ENCODE measurements around the gene PELO. TPM values are rescaled to one million over a fixed set of nuclear protein-coding genes. Genes with fewer than 3 reads are reported as not detected.

The PELO gene
- polyA plus RNA-seq, 4 donors = 4.0 to 10.8 (median 9.3) TPM

DNA sequence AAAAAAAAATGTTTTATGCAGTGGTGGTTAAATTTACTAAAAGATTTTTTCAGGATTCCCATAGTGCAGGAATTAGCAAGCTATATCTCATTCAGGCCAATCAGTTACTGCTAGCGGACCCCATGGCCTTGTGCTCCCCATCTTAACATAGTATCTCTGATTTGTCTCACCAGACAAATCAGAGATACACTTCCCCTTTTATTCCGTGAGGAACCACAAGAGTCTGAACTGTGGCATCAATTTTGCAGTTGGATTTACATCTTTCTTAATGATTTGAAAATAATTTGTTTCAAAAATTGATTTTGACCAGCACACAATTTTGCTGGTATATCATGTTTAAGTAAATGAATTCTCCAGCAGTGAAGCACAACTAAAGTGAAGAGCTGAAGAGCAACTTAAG lies 17.9 kb downstream of the PELO start:
- 84 to 86% (median 86%) methylated on average over 2 of the region's 2 CpGs for whole genome bisulfite sequencing, 3 donors
- FAIRE-seq (no peak), DNase-seq (no peak)
- H3K9me3 ChIP-seq (ENCODE audit: control insufficient read depth in 2 of 2, insufficient read depth in 1 of 2, low read depth in 1 of 2, low read length in 1 of 2) = no peaks in the 10 kb centered on the region
- H3K27me3 ChIP-seq (ENCODE audit: control insufficient read depth in 3 of 3, insufficient read depth in 3 of 3, low read length in 3 of 3) = no peaks in the 10 kb centered on the region
- H3K4me1 ChIP-seq (ENCODE audit: control insufficient read depth in 3 of 3, insufficient read depth in 2 of 3, low read depth in 1 of 3, low read length in 2 of 3) = peaks cover 5 to 9% (median 5%) of the 10 kb centered on the region in 3 donors
- H3K4me3 ChIP-seq (ENCODE audit: low read depth in 1 of 3, low read length in 3 of 3) = no peak overlapping the region
- no peak overlapping the region for H3K27ac ChIP-seq (ENCODE audit: low read depth in 1 of 3, low read length in 2 of 3)
- H3K36me3 ChIP-seq (ENCODE audit: control insufficient read depth in 3 of 3, insufficient read depth in 2 of 3, low read depth in 1 of 3, low read length in 3 of 3) = peaks cover 0 to 6% (median 2%) of the 10 kb centered on the region in 3 donors

DNA sequence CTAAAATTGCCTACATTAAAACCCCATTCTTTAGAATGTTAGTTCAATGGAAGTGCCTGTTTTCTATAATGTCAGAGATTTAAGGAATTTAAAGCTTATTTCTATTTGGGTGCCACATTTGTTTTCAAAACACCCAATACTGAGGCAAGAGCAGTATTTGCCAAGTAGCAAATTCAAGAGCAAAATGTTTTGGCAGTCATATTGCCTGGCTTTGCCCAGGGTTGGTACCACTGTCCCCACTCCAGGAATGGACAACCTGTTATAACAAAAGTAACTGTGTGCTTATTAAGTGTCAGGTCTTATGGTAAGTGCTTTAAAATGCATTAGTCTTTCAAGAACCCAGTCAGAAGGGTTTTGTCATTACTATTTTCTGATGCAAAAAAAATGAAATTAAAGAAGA lies 19.3 kb downstream of the PELO start:
- H3K4me3 ChIP-seq (ENCODE audit: low read depth in 1 of 3, low read length in 3 of 3) = no peak overlapping the region
- H3K4me1 ChIP-seq (ENCODE audit: control insufficient read depth in 3 of 3, insufficient read depth in 2 of 3, low read depth in 1 of 3, low read length in 2 of 3) = peaks cover 2 to 9% (median 5%) of the 10 kb centered on the region in 3 donors
- FAIRE-seq = no peak
- H3K36me3 ChIP-seq (ENCODE audit: control insufficient read depth in 3 of 3, insufficient read depth in 2 of 3, low read depth in 1 of 3, low read length in 3 of 3) = no peaks in the 10 kb centered on the region
- H3K27ac ChIP-seq (ENCODE audit: low read depth in 1 of 3, low read length in 2 of 3) = no peak overlapping the region
- H3K27me3 ChIP-seq (ENCODE audit: control insufficient read depth in 3 of 3, insufficient read depth in 3 of 3, low read length in 3 of 3) = no peaks in the 10 kb centered on the region
- no peaks in the 10 kb centered on the region for H3K9me3 ChIP-seq (ENCODE audit: control insufficient read depth in 2 of 2, insufficient read depth in 1 of 2, low read depth in 1 of 2, low read length in 1 of 2)
- no peak for DNase-seq

DNA sequence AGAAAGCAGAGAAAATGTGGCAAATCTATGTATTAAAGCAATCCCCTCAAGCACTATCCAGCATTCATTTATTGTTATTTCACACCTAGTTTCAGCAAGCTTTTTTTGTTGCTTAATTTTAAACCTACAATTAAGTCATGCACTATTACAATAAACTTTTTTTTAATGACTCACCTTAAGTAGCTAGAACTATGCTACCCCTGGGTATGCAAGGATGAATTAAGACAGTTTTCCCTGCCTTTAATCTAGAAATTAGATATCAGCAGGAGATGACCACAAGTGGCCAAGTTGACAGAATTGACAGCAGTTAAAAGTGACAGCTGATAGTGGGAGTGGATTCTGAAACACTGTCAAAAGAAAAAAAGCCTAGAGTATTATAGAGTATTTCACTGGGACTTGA lies 20.0 kb downstream of the PELO start:
- H3K4me1 ChIP-seq (ENCODE audit: control insufficient read depth in 3 of 3, insufficient read depth in 2 of 3, low read depth in 1 of 3, low read length in 2 of 3) = peaks cover 2 to 9% (median 5%) of the 10 kb centered on the region in 3 donors
- no peak for FAIRE-seq
- H3K4me3 ChIP-seq (ENCODE audit: low read depth in 1 of 3, low read length in 3 of 3) = no peak overlapping the region
- H3K36me3 ChIP-seq (ENCODE audit: control insufficient read depth in 3 of 3, insufficient read depth in 2 of 3, low read depth in 1 of 3, low read length in 3 of 3) = no peaks in the 10 kb centered on the region
- no peaks in the 10 kb centered on the region for H3K27me3 ChIP-seq (ENCODE audit: control insufficient read depth in 3 of 3, insufficient read depth in 3 of 3, low read length in 3 of 3)
- H3K27ac ChIP-seq (ENCODE audit: low read depth in 1 of 3, low read length in 2 of 3) = no peak overlapping the region
- no peak for DNase-seq
- no peaks in the 10 kb centered on the region for H3K9me3 ChIP-seq (ENCODE audit: control insufficient read depth in 2 of 2, insufficient read depth in 1 of 2, low read depth in 1 of 2, low read length in 1 of 2)

DNA sequence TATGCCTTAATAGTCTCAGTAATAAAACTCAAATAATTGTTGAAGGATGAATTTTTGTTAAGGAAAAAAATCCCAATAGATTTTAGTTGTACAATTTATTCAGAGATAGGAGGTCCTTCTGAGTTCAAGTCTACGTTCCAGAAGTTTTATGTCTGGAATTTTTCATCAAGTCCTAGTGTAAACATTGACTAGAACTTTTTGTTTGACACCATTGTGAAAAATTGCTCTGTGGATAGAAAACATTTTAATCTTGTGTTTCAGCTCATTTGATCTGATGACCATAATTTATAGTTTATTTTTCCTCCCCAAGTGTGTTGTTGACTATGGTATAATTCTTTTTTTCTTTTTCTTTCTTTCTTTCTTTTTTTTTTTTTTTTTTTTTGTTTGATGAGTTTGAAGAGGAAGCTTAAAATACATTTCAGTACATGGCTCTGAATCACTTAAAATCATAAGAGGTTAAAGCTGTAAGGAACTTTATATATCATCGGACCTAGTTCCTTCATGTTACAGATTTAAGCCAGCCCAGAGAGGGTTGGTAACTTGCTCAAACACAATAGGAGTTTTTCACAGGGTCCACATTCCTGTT lies 20.7 kb downstream of the PELO start:
- Histone ChIP-seq H3K4me1 (ENCODE audit: control insufficient read depth in 3 of 3, insufficient read depth in 2 of 3, low read depth in 1 of 3, low read length in 2 of 3) (peaks cover 1 to 7% (median 4%) of the 10 kb centered on the region in 3 donors), H3K9me3 (ENCODE audit: control insufficient read depth in 2 of 2, insufficient read depth in 1 of 2, low read depth in 1 of 2, low read length in 1 of 2) (no peaks in the 10 kb centered on the region), H3K4me3 (ENCODE audit: low read depth in 1 of 3, low read length in 3 of 3) (no peak overlapping the region), H3K27me3 (ENCODE audit: control insufficient read depth in 3 of 3, insufficient read depth in 3 of 3, low read length in 3 of 3) (no peaks in the 10 kb centered on the region), H3K36me3 (ENCODE audit: control insufficient read depth in 3 of 3, insufficient read depth in 2 of 3, low read depth in 1 of 3, low read length in 3 of 3) (no peaks in the 10 kb centered on the region), H3K27ac (ENCODE audit: low read depth in 1 of 3, low read length in 2 of 3) (no peak overlapping the region)
- DNase-seq (no peak), FAIRE-seq (no peak)
- WGBS, 3 donors = 70 to 78% (median 76%) methylated on average over 2 of the region's 2 CpGs

DNA sequence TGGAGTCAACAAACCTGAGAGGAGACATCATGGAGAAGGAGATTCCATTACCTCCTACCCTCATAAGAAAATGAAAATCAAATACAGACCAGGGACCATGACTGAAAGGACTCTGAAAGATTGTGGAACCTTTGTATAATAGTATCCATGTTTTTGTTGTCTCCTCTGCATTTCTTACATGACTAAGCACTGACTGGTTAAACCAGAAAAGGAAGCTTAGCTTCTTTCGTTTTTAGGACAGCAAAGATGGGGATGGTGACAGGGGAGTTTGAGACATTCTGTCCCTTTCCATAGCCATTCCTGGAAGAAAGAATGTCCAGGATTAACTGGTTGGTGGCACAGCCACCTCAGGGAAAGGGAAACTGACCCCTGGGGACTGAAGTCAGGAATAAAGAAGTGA lies 22.2 kb downstream of the PELO start:
- H3K4me1 ChIP-seq (ENCODE audit: control insufficient read depth in 3 of 3, insufficient read depth in 2 of 3, low read depth in 1 of 3, low read length in 2 of 3) = peaks cover 2 to 5% (median 3%) of the 10 kb centered on the region in 3 donors
- H3K27me3 ChIP-seq (ENCODE audit: control insufficient read depth in 3 of 3, insufficient read depth in 3 of 3, low read length in 3 of 3) = no peaks in the 10 kb centered on the region
- peak overlapping the region in 1 of 3 donors; percentile 58 for H3K27ac ChIP-seq (ENCODE audit: low read depth in 1 of 3, low read length in 2 of 3)
- FAIRE-seq (no peak), DNase-seq (no peak)
- no peak overlapping the region for H3K4me3 ChIP-seq (ENCODE audit: low read depth in 1 of 3, low read length in 3 of 3)
- H3K36me3 ChIP-seq (ENCODE audit: control insufficient read depth in 3 of 3, insufficient read depth in 2 of 3, low read depth in 1 of 3, low read length in 3 of 3) = no peaks in the 10 kb centered on the region
- 58 to 69% (median 68%) methylated on average over 1 of the region's 1 CpG for WGBS, 3 donors
- no peaks in the 10 kb centered on the region for H3K9me3 ChIP-seq (ENCODE audit: control insufficient read depth in 2 of 2, insufficient read depth in 1 of 2, low read depth in 1 of 2, low read length in 1 of 2)

DNA sequence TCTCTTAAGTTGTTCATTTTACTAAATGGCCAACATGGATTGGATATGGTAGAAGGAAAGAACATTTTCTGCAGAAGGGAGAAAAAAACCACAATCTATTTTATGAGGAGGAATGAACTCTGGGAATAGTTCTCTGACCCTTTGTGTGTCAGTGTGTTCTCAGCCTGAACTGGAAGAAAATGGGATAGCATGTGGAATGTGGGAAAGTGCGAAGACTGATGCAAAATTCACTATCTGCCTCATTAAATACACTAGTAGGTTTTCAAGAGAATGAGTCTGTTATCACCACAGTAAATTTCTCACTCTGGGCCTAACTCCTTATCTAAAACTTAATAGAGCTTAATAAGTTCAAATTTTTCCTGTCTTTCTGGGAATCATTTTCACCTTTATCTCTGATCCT lies 22.7 kb downstream of the PELO start:
- 64 to 95% (median 88%) methylated on average over 1 of the region's 1 CpG for WGBS, 3 donors
- no peak for FAIRE-seq

DNA sequence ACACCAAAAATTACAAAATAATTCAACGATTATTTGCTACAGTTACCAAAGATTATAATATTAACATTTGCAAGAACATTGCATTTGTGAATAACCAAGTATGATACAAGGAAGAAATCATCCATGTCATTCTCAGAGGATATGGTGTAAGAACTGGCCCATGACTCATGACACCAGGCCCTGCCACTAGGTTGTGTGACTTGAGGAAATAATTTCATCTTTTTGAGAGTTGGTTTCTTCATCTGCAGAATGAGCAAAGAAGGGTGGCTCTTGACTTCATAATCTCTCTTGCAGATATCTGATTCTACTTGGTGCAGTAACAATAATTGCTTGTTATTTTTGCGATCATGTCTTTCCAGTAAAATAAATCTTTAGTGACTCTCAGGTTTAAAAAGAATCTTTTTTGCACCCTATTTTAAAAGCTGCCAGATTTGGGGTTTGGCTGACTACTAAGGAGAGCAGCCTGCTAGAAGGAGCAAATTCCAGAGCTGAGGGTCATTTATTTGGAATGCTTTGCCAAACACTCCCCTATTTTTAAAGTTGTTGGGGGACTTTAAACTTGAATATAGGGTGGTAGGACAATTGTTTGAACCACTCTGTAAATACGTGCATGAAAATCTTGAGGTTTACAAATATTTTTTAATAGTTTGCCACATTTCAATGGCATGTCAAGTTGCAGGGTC lies 23.5 kb downstream of the PELO start:
- Histone ChIP-seq H3K9me3 (ENCODE audit: control insufficient read depth in 2 of 2, insufficient read depth in 1 of 2, low read depth in 1 of 2, low read length in 1 of 2) (no peaks in the 10 kb centered on the region), H3K27me3 (ENCODE audit: control insufficient read depth in 3 of 3, insufficient read depth in 3 of 3, low read length in 3 of 3) (no peaks in the 10 kb centered on the region), H3K4me1 (ENCODE audit: control insufficient read depth in 3 of 3, insufficient read depth in 2 of 3, low read depth in 1 of 3, low read length in 2 of 3) (peaks cover 0 to 5% (median 2%) of the 10 kb centered on the region in 3 donors), H3K27ac (ENCODE audit: low read depth in 1 of 3, low read length in 2 of 3) (no peak overlapping the region), H3K4me3 (ENCODE audit: low read depth in 1 of 3, low read length in 3 of 3) (no peak overlapping the region), H3K36me3 (ENCODE audit: control insufficient read depth in 3 of 3, insufficient read depth in 2 of 3, low read depth in 1 of 3, low read length in 3 of 3) (no peaks in the 10 kb centered on the region)
- 74 to 86% (median 82%) methylated on average over 3 of the region's 3 CpGs for WGBS, 3 donors
- DNase-seq (no peak), FAIRE-seq (no peak)

More for the DNA sequence above, 22.7 kb downstream of the PELO start:
- Histone ChIP-seq H3K4me1 (ENCODE audit: control insufficient read depth in 3 of 3, insufficient read depth in 2 of 3, low read depth in 1 of 3, low read length in 2 of 3) (peaks cover 0 to 5% (median 2%) of the 10 kb centered on the region in 3 donors), H3K9me3 (ENCODE audit: control insufficient read depth in 2 of 2, insufficient read depth in 1 of 2, low read depth in 1 of 2, low read length in 1 of 2) (no peaks in the 10 kb centered on the region), H3K4me3 (ENCODE audit: low read depth in 1 of 3, low read length in 3 of 3) (no peak overlapping the region), H3K36me3 (ENCODE audit: control insufficient read depth in 3 of 3, insufficient read depth in 2 of 3, low read depth in 1 of 3, low read length in 3 of 3) (no peaks in the 10 kb centered on the region), H3K27me3 (ENCODE audit: control insufficient read depth in 3 of 3, insufficient read depth in 3 of 3, low read length in 3 of 3) (no peaks in the 10 kb centered on the region), H3K27ac (ENCODE audit: low read depth in 1 of 3, low read length in 2 of 3) (peak overlapping the region in 1 of 3 donors; percentile 44)
- DNase-seq = no peak

DNA sequence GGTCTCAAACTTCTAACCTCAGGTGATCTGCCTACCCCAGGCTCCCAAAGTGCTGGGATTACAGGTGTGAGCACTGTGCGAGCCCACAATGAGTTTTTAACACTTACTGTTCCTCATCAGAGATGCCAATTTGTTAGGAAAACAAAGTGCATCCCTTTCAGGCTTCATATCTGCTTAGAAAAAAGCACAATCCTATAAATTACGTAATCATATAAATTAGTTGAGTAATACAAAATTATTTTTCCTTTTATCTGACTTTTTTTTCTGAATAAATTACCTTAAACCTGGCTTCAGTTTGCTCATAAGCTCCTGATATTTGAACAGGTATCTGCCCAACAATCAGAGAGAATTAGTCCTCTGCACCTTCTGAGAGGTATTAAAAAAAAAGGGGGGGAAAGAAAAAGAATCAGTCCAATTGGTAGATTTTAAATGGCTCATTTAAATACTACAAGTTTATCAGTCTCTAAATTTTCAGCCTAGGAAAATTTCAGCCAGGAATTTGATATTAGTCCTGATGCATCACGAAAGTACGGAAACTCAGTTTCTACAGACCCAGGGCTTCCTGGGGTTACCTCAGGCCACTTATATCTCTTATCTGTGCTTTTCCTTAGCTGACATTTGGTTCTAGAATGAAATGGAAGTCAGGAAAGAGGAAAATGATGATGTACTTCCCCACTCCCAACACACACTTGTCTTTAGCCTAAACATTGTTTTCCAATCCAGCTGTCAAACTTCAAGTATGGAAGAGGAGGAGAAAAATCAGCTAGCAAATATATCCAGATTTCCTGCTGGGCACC lies 26.8 kb downstream of the PELO start:
- WGBS, 3 donors = 64 to 66% (median 65%) methylated on average over 4 of the region's 4 CpGs
- peaks cover 0 to 5% (median 2%) of the 10 kb centered on the region in 3 donors for H3K4me1 ChIP-seq (ENCODE audit: control insufficient read depth in 3 of 3, insufficient read depth in 2 of 3, low read depth in 1 of 3, low read length in 2 of 3)
- H3K4me3 ChIP-seq (ENCODE audit: low read depth in 1 of 3, low read length in 3 of 3) = no peak overlapping the region
- no peak for FAIRE-seq
- no peaks in the 10 kb centered on the region for H3K9me3 ChIP-seq (ENCODE audit: control insufficient read depth in 2 of 2, insufficient read depth in 1 of 2, low read depth in 1 of 2, low read length in 1 of 2)
- no peaks in the 10 kb centered on the region for H3K27me3 ChIP-seq (ENCODE audit: control insufficient read depth in 3 of 3, insufficient read depth in 3 of 3, low read length in 3 of 3)
- no peak overlapping the region for H3K27ac ChIP-seq (ENCODE audit: low read depth in 1 of 3, low read length in 2 of 3)
- no peak for DNase-seq
- no peaks in the 10 kb centered on the region for H3K36me3 ChIP-seq (ENCODE audit: control insufficient read depth in 3 of 3, insufficient read depth in 2 of 3, low read depth in 1 of 3, low read length in 3 of 3)
